Frontal cortex (tissue), 4 donors: ENCODE measurements around the gene LDHD. TPM values are rescaled to one million over a fixed set of nuclear protein-coding genes. Genes with fewer than 3 reads are reported as not detected.
"Not testable (repeated sequence)": the region's sequence is repeated elsewhere in the genome, so short reads cannot be mapped to it uniquely, and the experiment has no call there.

Source experiments
- DNase-seq, 2 donors: peaks; one replicate each; pipeline ENCODE4 v3.0.0; 2012; ENCODE audit warnings: low spot score in 2 of 2
- FAIRE-seq: peaks from 2 replicates; lab custom pipeline; 2012; peaks lifted over from hg19 to GRCh38; lab: Jason Lieb, UNC
- total RNA-seq: library from RNA; depleted of rRNA; stranded (reverse); fragments of >200 nt; gene quantifications from one replicate; pipeline ENCODE4 v1.2.3, GENCODE V29; 2014
- donor health status: control.
- donor health status: control.
- donor health status: control.

The LDHD gene
- total RNA-seq, 1 donor from 2014 or later = 2.0 TPM

- no peak for FAIRE-seq
Measured at GRCh38 chr16:75101635-75102034, 14.9 kb downstream of the LDHD start.

GRCh38 chr16:75100603-75100990, 16.0 kb downstream of the LDHD start:
- no peak for FAIRE-seq
- no peak for DNase-seq

More at GRCh38 chr16:75101635-75102034, 14.9 kb downstream of the LDHD start:
- DNase-seq = no peak

DNA sequence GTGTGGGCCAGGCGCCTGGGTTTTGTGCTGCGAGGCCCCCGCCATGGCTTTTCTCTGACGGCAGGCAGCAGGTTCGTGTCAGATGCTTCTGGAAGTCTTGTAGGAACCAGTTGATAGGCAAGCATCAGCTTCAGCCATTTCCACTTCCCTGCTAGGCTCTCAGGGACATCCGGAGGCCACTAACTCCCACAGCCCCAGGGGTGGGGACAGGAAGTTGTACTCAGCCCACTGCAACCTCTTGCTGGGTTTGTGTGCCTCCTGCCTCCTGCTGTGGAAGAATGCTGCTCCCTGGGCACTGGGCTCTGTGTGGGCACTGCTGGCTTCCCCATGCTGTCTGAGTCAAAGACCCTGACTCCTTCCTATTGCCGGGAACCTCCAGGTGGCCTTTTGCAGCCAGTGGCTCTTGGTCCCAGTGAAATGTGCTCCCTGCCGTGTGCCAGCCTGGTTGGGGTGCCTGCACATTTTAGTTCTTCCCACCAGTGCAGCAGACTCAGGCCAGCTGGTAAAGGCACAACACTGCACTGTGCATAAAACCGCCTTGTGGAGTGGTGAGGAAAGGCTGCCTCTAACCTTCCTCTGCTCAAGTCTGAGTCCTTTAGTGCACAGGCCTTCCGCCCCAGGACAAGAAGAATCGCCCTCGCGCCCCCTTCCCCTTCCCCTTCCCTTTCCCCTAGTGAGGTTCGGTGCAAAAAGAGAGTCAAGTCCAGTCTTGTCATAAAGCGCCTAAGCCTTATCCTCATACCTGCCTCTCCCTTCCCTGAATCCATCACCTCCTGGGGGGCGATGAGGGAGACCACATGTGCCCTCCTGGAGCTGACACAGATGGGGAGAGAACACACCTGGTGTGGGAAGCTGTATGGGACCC, 16.6 kb downstream of the LDHD start:
- DNase-seq = no peak
- no peak for FAIRE-seq

GRCh38 chr16:75099075-75099667, 17.4 kb downstream of the LDHD start:
- DNase-seq (no peak), FAIRE-seq (no peak)

DNA sequence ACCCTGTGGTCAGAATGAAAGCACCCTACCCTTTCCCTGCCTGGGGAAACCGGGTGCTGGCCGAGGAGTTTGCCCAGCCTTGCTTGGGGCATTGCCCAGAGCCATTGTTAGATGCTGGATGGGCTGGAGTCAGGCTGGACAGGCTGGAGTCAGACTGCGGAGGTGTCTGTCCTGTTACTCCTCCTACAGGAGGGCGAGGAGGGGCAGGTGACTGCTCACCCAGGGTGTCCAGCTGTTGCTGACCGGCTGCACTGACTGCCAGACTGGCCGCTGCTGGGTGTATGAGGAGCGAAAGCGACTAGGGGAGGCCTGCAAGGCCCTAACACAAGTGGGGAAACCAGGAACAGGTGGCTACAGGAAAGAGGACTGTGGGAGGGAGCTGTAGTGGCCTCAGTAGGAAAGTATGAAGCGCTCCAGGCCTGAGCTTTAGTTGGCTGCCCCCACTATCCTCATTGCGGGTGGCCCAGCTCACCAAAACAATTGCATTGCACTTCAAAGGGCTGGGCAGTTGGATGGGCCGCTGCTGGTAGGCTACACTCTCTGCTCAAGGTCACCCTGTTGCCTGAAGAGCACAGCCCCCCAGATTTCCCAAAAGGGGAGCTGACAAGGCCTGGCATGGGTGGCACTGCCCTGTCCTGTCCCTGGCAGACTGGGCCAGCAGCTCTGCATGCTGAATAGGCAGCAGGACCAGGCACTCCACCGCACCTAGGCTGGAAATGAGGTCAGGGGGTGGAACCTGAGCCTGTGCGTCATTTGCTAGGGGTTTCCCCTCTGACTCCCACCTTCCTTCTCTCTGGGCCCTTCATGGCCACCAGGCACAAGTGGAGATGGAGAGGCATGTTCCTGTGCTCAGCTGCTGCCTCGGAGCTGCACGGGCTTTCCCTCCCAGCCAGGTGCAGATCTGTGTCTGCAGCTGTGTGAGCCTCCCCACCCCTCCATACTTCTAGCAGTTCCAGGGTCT, 18.4 kb downstream of the LDHD start:
- no peak for DNase-seq
- no peak for FAIRE-seq

DNA sequence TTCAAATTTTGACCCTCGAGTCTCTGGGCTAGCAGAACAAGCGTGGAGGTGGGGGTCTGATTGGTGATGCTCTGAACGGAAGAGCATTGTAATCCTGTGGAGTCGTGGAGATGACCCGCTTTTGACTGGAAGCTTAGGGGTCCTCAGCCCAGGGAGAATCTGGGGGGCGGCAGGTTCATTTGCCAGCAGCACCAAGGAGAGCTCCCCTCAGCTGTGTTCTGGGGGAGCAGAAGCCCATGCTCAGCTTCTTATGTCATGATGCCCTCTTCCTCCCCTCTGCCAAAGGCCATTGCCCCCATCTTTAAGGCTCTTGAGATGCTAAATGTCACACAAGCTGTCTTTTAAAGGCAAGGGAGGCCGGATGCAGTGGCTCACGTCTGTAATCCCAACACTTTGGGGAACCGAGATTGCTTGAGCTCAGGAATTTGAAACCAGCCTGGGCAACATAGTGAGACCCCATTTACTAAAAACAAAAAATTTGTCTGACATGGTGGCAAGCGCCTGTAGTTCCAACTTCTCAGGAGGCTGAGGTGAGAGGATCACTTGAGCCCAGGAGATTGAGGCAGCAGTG, 19.3 kb downstream of the LDHD start:
- DNase-seq (no peak), FAIRE-seq (no peak)

- no peak for DNase-seq
Measured at GRCh38 chr16:75096656-75097055, 19.9 kb downstream of the LDHD start.

GRCh38 chr16:75095204-75095621, 21.4 kb downstream of the LDHD start:
- DNase-seq (no peak), FAIRE-seq (no peak)

More at GRCh38 chr16:75096656-75097055, 19.9 kb downstream of the LDHD start:
- no peak for FAIRE-seq

DNA sequence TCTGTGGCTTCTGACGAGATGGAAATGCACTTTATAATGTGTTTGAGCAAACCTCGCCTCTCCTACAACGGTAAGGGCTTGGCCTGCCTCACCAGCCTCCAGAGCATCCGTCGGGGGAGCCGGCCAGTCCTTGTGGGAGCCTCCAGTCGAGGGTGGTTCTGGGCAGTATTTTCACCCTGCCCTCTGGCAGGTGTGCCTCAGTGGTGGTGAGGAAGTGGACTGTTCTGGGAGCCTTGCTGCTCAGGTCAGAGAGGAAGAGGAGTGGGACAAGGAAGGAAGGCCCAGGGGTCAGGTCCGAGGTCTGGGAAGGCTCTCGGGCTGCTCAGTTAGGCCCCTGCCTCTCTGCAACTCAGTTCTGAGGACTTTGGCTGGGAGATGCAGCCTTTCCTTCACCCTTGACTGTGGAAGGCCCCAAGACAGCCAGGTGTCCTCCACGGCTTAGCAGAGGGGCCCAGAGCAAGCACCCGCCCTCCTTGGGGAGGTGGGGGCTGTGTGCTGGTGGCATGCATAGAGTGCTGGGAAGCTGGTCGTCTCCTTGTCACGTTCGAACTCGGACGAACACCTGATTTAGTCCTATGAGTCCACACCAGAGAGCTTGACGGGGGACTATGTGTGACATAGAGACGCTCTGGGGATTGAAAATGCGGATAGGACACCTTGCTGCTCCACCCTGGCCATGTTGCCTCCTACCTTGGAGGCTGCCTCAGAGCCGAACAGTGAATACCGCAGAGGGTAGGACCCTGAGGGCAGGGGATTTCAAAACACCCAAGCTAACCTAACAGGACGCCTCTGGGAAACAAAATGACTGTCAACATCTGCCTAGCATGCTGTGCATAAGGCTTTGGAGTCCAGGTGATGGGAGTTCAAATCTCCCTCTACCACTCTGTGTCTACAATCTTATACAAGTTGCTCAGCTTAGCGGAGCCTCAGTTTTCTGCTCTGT, 22.7 kb downstream of the LDHD start:
- DNase-seq (no peak), FAIRE-seq (no peak)

GRCh38 chr16:75092777-75093176, 23.8 kb downstream of the LDHD start:
- DNase-seq (no peak), FAIRE-seq (no peak)

DNA sequence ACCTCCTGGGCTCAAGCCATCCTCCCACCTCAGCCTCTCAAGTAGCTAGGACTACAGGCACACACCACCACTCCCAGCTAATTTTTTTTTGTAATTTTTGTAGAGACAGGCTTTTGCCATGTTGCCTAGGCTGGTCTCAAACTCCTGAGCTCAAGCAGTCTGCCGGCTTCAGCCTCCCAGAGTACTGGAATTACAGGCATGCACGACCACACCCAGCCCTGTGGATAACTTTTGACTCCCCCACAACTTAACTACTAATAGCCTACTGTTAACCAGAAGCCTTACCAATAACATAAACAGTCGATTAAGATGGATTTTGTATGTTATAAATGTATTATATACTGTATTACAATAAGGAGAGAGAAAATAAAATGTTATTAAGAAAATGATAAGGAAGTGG, 25.0 kb downstream of the LDHD start:
- not testable (repeated sequence) for FAIRE-seq, DNase-seq

DNA sequence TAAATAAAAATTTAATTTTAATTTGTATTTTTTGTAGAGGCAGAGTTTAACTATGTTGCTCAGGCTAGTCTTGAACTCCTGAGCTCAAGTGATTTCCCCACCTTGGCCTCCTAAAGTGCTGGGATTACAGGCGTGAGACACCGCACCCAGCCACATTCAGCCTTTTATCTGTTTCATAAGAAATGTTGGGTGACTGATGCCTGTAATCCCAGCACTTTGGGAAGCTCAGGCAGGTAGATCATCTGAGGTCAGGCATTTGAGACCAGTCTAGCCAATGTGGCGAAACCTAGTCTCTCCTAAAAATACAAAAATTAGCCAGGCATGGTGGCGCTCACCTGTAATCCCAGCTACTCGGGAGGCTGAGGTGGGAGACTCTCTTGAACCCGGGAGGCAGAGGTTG, 25.7 kb downstream of the LDHD start:
- FAIRE-seq = not testable (repeated sequence)

GRCh38 chr16:75089486-75090202, 26.9 kb downstream of the LDHD start:
- no peak for FAIRE-seq

More for the DNA sequence above, 25.7 kb downstream of the LDHD start:
- not testable (repeated sequence) for DNase-seq

GRCh38 chr16:75088934-75089333, 27.6 kb downstream of the LDHD start:
- no peak for DNase-seq
- FAIRE-seq = no peak

More at GRCh38 chr16:75089486-75090202, 26.9 kb downstream of the LDHD start:
- DNase-seq = no peak

- DNase-seq (no peak), FAIRE-seq (no peak)
Measured at GRCh38 chr16:75088216-75088615, 28.4 kb downstream of the LDHD start.

GRCh38 chr16:75087375-75087979, 29.1 kb downstream of the LDHD start:
- no peak for DNase-seq
- FAIRE-seq = no peak

- DNase-seq = no peak
- FAIRE-seq = no peak
Measured at GRCh38 chr16:75086688-75087374, 29.7 kb downstream of the LDHD start.
